NCI-H2107 (cell line): ENCODE measurements around the gene OGDH.
"Not testable (repeated sequence)": the region's sequence is repeated elsewhere in the genome, so short reads cannot be mapped to it uniquely, and the experiment has no call there.

Experiments used
- DNase-seq: peaks from one replicate; lab custom pipeline; 2025; lab: John Stamatoyannopoulos, UW

Gene OGDH

DNA sequence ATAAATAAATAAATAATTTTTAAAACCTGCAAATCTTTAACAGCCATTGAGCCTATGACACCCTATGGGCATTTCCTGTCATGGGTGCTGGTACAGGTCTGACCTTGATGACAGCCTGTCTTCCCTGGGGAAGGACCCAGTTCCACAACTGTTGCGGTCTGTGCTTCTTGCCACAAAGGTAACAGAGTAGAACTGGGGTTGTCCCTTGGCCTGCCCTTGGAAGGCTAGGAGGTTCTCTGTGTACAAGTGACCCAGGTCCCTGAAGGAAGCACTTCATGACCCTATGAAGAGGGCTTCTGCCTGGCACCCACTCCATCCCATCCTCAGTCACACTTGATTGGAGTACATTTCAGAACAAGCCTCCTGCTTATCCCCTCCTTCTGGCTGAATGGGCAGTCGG, 66.9 kb downstream of the OGDH start:
- DNase-seq, result no peak

DNA sequence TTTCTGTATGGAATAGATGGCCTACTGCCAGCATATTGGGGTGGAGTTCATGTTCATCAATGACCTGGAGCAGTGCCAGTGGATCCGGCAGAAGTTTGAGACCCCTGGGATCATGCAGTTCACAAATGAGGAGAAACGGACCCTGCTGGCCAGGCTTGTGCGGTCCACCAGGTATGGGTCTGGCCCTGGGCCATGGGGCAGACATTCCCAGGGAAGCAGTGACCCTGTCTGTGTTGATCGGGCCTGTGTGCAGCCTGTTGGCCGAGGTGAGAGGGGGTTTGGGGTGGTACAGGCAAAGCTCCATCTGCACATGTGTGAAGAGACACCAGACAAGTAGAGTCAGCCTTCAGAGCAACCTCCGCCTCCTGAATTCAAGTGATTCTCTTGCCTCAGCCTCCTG, 67.3 kb downstream of the OGDH start:
- no peak for DNase-seq

- DNase-seq, result no peak
Observed at GRCh38 chr7:44674381-44674780, 68.0 kb downstream of the OGDH start.

- DNase-seq, result no peak
Observed at GRCh38 chr7:44676776-44677175, 70.3 kb downstream of the OGDH start.

DNA sequence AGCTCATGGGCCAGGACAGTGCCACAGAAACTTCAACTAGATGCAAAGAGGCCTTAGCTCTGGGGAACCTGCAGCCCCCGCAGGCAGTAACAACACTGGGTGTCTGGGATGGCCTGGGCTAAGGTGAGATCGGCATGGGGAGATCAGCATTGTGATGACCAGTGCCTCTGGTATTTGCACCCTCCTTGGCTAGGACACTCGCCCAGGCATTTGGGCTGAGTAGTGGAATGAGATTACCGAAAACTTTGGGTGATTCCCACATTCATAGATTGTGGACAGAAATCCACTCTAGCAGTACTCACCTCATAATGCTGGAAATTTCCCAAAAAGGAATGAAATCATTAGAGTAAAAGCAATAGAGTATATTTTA, 71.7 kb downstream of the OGDH start:
- DNase-seq, result no peak

DNA sequence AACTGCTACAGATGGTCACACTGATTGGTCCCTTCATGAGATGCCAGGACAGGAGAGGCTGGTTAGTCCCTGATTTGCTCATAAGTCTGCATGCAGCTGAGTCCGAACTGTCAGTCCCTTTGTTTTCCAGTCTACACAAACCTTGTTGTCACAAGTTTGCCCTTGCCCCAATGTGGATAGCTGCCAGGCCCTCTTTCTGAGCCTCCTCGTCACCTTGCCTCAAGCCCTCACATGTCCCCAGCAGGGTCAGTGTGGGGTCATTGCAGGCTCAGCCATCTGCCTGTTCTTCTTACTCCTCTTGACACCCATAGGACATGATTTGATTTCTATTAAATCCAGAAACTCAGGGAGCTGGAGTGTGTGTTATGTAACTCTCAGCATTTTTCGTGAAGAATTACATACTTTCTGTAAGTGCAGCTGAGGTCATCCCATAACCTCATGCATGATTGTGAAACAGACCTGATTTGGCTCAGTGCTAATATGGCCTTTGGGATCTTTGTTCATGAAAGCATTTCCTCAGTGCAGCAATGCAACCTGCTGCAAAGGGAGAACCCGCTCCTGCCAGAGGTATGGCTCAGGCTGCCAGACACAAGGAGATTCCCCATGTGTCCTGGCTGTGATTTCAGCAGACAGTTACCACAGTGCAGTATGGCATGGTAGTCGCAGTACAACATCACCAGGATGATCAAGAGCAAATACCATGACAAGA, 72.2 kb downstream of the OGDH start:
- no peak for DNase-seq

DNA sequence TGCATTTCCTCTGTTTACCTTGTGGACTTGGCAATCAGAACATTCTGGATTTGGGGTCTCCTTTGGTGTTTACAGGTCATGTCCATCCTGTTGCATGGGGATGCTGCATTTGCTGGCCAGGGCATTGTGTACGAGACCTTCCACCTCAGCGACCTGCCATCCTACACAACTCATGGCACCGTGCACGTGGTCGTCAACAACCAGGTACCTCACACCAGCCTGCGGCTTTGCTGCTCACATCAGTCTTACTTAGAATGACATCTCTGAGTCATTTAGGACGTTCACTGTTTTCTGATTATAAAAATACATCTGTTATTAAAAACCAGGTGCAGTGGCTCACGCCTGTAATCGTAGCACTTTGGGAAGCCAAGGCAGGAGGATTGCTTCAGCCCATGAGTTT, 75.2 kb downstream of the OGDH start:
- DNase-seq, result no peak

DNA sequence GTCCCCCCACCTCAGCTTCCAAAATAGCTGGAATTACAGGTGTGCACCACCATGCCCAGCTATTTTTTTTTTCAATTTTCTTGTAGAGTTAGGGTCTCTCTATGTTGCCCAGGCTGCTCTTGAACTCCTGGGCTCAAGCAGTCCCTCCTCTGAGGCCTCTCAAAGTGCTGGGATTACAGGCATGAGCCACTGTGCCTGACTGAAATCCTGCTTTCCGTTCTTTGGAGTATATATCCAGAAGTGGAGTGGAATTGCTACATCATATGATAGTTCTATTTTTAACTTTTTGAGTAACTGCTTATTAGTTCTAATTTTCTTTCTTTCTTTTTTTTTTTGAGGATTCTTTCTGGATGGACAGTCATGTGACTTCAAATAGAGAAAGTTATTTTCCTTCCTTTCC, 79.3 kb downstream of the OGDH start:
- no peak for DNase-seq

DNA sequence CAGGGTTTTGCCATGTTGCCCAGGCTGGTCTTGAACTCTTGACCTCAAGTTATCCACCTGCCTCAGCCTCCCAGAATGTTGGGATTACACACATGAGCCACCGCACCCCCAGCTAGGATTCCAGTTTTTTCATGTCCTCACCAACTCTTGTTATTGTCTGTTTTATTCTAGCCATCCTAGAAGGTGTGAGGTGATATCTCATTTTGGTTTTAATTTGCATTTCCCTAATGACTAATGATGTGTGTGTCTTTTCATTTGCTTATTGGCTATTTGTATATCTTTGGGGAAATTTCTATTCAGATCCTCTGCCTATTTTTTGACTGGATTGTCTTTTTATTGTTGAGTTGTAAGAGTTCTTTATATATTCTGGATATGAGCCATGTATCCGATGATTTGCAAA, 83.0 kb downstream of the OGDH start:
- no peak for DNase-seq

- no peak for DNase-seq
Observed at GRCh38 chr7:44693641-44694313, 87.3 kb downstream of the OGDH start.

GRCh38 chr7:44694326-44694725, 87.9 kb downstream of the OGDH start:
- DNase-seq, result no peak

DNA sequence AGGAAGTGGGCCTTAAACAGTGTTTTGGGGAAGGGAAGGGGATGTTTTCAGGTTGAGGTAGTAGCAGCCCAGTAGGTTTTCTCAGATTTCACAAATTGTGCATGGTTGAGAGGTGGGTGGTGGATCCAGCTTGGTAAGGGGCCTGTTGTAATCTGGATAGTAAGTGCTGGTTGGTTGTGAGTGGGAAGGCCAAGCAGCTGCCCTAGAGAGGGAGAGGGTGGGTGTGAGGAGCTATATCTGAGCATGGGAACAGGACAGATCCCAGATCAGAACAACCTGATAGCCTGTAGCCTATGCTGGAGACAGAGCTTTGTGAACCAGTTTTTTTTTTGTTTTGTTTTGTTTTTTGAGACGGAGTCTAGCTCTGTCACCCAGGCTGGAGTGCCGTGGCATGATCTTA, 88.3 kb downstream of the OGDH start:
- no peak for DNase-seq

- DNase-seq, result no peak
Observed at GRCh38 chr7:44695756-44696155, 89.3 kb downstream of the OGDH start.

GRCh38 chr7:44696728-44697127, 90.3 kb downstream of the OGDH start:
- DNase-seq, result no peak

DNA sequence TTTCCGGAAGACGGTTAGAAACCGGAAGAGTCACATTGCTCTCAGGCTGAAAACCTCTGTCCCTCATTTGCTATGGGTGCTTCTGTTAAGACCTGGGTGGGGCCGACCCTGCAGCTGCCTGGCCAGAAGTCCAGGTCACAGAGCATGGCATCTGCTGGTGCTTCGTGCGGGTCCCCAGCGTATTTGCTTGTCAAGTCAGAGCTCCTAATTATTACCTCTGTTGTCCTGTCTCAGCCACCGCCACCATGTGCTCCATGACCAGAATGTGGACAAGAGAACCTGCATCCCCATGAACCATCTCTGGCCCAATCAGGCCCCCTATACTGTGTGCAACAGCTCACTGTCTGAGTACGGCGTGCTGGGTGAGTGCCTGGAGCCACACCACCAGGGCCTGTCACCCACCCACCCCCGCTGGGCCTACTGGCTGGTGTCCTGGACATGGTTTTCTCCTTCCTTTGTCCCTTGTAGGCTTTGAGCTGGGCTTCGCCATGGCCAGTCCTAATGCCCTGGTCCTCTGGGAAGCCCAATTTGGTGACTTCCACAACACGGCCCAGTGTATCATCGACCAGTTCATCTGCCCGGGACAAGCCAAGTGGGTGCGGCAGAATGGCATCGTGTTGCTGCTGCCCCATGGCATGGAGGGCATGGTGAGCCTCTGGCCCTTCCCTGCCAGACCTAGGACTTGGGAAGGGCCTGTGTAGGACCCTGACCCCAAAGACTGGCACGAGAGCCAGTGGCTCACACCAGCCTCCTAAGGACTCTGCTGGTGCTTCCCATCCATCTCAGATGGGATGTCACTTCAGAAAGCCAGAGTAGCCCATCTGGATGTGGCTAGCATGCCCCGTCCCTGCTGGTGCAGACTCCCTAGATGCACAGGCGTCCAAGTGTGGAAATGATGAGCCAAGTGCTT, 91.0 kb downstream of the OGDH start:
- DNase-seq, result no peak

GRCh38 chr7:44698046-44698580, 91.7 kb downstream of the OGDH start:
- no peak for DNase-seq

DNA sequence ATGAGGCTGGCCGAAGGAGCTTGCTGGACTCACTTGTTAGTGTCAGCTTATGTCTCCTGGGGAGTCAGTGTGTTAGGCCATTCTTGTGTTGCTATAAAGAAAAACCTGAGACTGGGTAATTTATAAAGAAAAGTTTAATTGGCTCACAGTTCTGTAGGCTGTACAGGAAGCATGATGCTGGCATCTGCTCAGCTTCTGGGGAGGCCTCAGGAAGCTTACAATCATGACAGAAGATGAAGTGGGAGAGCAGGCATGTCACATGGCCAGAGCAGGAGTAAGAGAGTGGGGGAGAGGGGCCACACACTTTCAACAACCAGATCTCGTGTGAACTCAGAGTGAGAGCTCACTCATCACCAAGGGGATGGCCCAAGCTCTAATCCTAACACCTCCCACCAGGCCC, 93.2 kb downstream of the OGDH start:
- DNase-seq, result not testable (repeated sequence)

GRCh38 chr7:44700322-44700721, 93.9 kb downstream of the OGDH start:
- DNase-seq, result no peak

- not testable (repeated sequence) for DNase-seq
Observed at GRCh38 chr7:44703391-44703790, 97.0 kb downstream of the OGDH start.

- no peak for DNase-seq
Observed at GRCh38 chr7:44703921-44704320, 97.5 kb downstream of the OGDH start.

- no peak for DNase-seq
Observed at GRCh38 chr7:44705434-44705833, 99.0 kb downstream of the OGDH start.

- DNase-seq, result no peak
Observed at GRCh38 chr7:44706788-44707557, 100.5 kb downstream of the OGDH start.
